HG03558 (cell line): ENCODE measurements around the gene HRK.

ENCODE experiments used
- ATAC-seq: cut with Tn5 transposase; IDR thresholded peaks from one replicate; pipeline ENCODE4 v1.9.1; 2021; ENCODE audit warnings: moderate number of reproducible peaks; ENCODE audit not compliant: unreplicated experiment; ENCODE audit errors: extremely low read depth

HRK gene

GRCh38 chr12:116881325-116881876 is at the start of gene HRK:
TSS of gene HRK (minus strand) at chr12:116881441. CDS start at chr12:116881307, 134 bp downstream.
- no peak for ATAC-seq

GRCh38 chr12:116929885-116930284 is 48.6 kb upstream of the HRK start:
- ATAC-seq: no peak

DNA sequence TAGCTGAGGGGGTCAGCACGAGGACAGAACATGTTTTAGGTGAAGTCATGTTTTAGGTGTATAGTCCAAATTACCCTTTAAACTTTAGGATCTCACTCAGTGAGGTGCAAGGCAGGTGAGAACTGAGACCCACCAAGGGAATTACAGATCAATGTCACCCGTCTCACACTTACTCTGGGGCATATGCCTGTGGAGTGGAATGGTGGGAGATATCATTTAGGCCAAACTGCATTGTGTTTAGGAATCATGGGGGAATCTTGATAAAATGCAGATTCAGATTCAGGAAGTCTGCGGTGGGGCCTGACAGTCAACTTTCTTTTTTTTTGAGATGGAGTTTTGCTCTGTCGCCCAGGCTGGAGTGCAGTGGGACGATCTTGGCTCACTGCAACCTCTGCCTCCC is 47.3 kb upstream of the HRK start:
- ATAC-seq: no peak

GRCh38 chr12:116927244-116927940 is 46.2 kb upstream of the HRK start:
- ATAC-seq: no peak

DNA sequence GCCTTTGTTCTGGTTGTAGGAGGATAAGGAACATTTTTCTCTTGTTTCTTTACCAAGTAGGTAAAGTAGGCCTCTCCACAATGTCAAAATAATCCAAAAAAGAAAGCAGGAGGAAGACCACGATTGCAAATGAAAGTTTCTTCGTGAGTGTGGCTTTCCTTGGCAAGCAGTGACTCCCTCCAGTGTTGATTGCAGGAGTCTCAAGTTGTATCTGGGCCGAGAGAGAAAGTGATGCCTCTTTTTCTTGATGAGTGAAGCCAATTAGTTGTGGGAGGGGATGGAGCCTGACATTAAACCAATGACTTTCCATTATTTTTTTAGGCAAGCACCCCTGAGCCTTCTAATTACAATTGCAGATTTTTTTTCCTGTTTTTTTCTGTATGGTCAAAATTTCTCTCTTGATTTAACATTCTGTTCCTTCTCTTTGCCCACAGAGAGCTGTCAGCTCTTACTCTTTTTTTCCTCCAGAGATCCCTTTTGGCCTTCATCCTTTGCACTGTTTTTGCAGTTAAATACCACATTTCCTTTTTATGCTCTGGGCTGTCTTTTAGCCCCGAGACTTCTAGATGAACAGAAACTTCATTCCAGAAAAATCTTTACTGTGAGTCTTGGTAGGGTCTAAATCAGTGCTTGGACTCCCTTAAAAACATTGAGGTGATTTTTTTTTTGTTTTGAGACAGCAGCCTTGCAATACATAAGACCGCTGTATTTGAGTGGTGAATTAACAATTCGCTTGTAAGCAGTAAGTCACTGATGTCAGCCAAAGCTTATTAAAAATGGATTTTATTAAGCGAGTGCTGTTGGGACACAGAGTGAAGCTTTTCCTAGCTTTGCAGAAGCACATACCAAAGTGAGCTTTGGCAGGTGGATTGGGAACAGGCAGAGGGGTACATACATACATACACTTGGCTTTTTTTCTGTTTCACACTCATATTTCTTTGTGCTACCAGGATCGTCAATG is 45.3 kb upstream of the HRK start:
- ATAC-seq: no peak

GRCh38 chr12:116924558-116925453 is 43.6 kb upstream of the HRK start:
- no peak for ATAC-seq

DNA sequence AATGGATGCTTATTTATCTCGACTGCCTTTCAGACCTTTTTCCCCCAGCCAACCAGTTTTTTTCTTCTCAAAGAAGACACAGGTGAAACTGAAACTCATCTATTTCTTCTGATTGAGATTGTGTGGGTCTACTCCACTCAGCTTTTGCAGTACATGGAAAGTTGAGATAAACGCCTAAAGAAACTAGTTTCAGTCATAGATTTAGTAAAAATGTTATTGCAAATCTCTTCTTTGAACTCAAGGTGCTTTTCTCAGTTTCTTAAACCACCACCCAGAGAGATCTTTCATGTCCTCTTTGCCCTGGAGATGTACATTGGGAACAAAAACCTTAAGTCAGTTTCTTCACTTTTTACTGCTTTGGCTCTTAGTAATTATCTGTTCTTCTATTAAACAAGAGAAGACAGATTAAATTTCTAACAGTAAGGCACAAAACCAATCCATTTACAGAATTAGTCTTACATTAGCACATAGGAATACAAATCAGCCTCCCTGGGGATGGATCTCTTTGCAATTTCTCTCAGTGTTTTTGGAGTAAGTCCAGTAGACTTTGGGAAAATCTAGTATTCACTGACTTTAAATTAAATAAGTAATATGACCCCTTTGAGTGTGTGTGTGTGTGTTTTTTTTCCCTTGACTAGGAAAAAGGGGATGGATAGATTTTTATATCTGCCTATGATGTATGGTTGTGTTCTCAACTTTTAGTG is 41.1 kb upstream of the HRK start:
- ATAC-seq: peak; percentile 40

- ATAC-seq: no peak
Observed at GRCh38 chr12:116920939-116921338, 39.7 kb upstream of the HRK start.

- no peak for ATAC-seq
Observed at GRCh38 chr12:116919706-116920485, 38.7 kb upstream of the HRK start.

DNA sequence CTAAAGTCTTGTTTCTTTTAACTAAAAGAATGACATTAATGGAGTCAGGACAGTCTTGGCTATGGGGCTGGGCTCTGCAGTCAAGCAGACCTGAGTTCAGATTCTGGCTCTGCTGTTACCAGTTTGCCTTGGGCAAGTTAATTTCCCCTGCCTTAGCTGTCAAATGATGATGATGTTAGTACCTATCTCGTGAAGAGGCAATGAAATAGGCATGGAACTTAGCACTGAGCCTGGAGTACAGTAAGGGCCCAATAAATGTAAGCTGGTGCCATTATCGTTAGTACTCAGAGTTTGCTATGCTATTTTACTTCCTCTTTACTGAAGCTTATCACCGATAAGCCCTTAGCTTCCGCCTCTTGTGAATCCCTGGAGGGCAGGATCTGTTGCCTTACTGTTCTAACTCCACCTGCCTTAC is 38.0 kb upstream of the HRK start:
- ATAC-seq: no peak

DNA sequence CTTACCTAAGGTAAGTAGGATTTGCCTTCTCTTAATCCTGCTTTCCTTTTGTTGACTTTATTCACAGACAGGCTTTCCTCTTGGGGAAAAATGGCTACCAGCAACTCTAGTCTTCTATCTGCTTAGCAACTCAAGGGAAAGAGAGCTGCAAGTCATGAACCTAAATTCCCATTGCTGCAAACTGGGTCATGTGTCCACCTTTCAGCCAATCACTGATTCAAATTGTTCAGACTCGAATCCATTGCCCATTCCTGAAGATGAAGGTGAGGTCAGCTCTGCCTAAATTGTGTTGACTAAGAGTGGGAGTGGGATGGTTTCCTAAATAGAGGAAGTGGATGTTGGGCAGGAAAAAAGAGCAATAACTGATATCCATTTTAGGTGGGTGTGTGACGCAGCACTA is 37.2 kb upstream of the HRK start:
- no peak for ATAC-seq

DNA sequence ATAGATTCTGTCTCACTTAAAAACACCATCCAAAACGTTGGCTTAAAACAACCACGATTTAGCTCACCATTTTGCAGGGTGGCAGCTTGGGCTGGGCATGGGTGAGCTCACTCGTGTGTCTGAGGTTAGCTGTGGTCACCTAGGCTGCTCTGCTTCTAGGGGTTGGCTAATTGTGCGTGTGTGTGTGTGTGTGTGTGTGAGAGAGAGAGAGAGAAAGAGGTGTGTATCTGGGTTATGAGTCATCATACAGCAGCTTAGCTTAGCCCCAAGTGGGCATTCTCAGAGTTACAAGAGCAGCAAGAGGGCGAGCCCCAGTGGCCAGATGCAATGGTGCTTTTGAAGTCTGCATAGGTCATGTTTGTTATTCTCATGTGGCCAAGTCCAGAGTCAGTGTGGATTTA is 35.5 kb upstream of the HRK start:
- ATAC-seq: peak; percentile 74

- no peak for ATAC-seq
Observed at GRCh38 chr12:116916122-116916521, 34.9 kb upstream of the HRK start.

DNA sequence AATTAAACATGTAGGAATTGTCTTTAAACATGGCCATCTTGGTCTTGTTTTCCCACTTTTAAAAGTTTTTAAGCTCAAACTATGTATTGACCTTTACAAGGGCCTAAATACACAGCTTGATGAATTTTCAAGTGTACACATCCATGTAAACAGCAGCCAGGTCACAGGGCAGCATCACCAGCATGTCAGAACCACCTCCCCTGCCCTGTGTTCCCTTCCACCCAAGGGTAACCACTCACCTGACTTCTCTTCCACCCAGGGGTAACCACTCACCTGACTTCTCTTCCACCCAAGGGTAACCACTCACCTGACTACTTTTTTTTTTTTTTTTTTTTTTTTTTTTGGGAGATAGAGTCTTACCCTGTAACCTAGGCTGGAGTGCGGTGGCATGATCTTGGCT is 34.1 kb upstream of the HRK start:
- ATAC-seq: no peak

GRCh38 chr12:116910645-116911451 is 29.6 kb upstream of the HRK start, which contains the start of gene FBXW8:
TSS of gene FBXW8 (plus strand) at chr12:116910950. CDS start at chr12:116911038, 88 bp downstream.
- no peak for ATAC-seq

- ATAC-seq: no peak
Observed at GRCh38 chr12:116910280-116910644, 29.0 kb upstream of the HRK start.

DNA sequence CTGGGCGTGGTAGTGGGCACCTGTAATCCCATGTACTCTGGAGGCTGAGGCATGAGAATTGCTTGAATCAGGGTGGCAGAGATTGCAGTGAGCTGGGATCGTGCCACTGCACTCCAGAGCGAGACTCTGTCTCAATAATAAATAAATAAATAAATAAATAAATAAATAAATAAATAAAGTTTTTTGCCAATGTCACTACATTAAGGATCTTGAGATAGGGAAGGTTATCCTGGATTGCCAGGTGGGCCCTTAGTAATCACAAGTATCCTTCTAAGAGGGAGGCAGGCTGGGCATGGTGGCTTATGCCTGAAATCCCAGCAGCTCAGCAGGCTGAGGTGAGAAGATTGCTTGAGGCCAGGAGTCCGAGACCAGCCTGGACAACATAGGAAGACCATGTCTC is 25.0 kb upstream of the HRK start:
- no peak for ATAC-seq

- no peak for ATAC-seq
Observed at GRCh38 chr12:116903818-116904217, 22.6 kb upstream of the HRK start.
